Measurements from ENCODE around the gene ZNF629.

DNA sequence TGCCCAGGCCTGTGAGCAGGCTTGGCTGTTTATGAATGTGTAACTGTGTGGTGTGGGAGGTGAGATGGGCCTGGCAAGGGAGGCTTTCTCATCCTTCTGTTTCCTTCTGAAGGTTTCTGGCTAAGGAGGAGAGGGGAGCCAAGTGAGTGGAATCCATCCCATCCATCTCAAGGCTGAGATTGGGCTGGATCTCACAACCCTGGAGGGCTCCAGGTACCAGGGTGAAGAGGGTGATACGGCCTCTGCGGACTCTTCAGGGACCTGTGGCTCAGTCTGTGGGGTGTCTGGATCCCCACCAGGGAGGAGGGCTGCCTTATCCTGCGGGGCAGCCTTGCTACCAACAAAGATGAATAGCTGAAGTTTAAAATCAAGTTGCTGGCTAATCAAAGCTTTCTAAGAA is 7.0 kb downstream of the ZNF629 start:
- TF ChIP-seq, protein P1, sequence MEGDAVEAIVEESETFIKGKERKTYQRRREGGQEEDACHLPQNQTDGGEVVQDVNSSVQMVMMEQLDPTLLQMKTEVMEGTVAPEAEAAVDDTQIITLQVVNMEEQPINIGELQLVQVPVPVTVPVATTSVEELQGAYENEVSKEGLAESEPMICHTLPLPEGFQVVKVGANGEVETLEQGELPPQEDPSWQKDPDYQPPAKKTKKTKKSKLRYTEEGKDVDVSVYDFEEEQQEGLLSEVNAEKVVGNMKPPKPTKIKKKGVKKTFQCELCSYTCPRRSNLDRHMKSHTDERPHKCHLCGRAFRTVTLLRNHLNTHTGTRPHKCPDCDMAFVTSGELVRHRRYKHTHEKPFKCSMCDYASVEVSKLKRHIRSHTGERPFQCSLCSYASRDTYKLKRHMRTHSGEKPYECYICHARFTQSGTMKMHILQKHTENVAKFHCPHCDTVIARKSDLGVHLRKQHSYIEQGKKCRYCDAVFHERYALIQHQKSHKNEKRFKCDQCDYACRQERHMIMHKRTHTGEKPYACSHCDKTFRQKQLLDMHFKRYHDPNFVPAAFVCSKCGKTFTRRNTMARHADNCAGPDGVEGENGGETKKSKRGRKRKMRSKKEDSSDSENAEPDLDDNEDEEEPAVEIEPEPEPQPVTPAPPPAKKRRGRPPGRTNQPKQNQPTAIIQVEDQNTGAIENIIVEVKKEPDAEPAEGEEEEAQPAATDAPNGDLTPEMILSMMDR (IDR thresholded peaks at IDR 0.05) = no peak
- TF ChIP-seq POLR2A (IDR thresholded peaks at IDR 0.05) = no peak
